Mononuclear cell (primary cell): ENCODE results near the gene LRRC57. TPM values are rescaled to one million over a fixed set of nuclear protein-coding genes. Genes with fewer than 3 reads are reported as not detected.
"Not testable (repeated sequence)": the region's sequence is repeated elsewhere in the genome, so short reads cannot be mapped to it uniquely, and the experiment has no call there.

ENCODE experiments used
- H3K27me3 ChIP-seq: 2 replicates; pipeline ENCODE4 v1.6.0; 2011; ENCODE audit warnings: low read length, control low read depth; ENCODE audit not compliant: insufficient read depth
- H3K4me1 ChIP-seq: 2 replicates; pipeline ENCODE4 v1.5.1; 2011; ENCODE audit warnings: mild to moderate bottlenecking, low read length, control low read depth; ENCODE audit not compliant: insufficient read depth
- H3K4me3 ChIP-seq: 2 replicates; pipeline ENCODE4 v1.5.1; 2011; ENCODE audit warnings: mild to moderate bottlenecking, low read length, moderate library complexity
- H3K9me3 ChIP-seq: 2 replicates; pipeline ENCODE4 v1.5.1; 2011; ENCODE audit warnings: low read depth, mild to moderate bottlenecking, control low read depth, low read length
- total RNA-seq: library from RNA; depleted of rRNA; stranded (reverse); fragments of >200 nt; gene quantifications from one replicate; pipeline ENCODE4 v1.2.3, GENCODE V29; 2012

The LRRC57 gene
- total RNA-seq, 1 donor = 23.9 TPM

DNA sequence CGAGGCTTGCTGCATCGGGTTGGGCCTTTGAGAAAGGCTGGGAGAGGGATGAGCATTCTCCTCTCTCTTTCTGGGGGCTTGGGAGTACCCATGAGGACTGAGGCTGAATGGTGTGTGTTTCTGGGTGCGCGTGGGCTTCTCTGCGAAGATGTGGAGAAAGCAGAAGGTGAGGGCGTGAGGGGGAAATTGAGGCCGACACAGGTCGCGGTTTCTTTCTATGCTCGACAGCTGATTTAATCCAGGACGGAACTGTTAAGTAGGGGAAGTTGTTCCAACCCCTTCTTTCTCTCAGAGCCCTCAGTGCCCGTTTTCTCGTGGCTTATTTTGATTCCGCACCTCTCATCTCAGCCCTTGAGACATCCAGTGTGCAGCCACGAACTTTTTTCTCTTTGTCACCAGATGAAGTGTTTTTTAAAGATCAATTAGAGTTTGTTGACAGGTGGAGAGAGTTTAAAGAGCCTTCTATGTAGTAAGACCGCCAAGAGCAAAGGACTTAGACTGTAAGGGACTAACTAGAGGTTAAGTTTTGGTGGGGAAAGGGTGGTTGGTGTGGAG is 27.5 kb upstream of the LRRC57 start:
- no peaks in the 10 kb centered on the region for H3K9me3 ChIP-seq
- H3K27me3 ChIP-seq = peaks cover 11% of the 10 kb centered on the region
- H3K4me3 ChIP-seq = peak overlapping the region; percentile 57
- H3K4me1 ChIP-seq = peaks cover 20% of the 10 kb centered on the region

DNA sequence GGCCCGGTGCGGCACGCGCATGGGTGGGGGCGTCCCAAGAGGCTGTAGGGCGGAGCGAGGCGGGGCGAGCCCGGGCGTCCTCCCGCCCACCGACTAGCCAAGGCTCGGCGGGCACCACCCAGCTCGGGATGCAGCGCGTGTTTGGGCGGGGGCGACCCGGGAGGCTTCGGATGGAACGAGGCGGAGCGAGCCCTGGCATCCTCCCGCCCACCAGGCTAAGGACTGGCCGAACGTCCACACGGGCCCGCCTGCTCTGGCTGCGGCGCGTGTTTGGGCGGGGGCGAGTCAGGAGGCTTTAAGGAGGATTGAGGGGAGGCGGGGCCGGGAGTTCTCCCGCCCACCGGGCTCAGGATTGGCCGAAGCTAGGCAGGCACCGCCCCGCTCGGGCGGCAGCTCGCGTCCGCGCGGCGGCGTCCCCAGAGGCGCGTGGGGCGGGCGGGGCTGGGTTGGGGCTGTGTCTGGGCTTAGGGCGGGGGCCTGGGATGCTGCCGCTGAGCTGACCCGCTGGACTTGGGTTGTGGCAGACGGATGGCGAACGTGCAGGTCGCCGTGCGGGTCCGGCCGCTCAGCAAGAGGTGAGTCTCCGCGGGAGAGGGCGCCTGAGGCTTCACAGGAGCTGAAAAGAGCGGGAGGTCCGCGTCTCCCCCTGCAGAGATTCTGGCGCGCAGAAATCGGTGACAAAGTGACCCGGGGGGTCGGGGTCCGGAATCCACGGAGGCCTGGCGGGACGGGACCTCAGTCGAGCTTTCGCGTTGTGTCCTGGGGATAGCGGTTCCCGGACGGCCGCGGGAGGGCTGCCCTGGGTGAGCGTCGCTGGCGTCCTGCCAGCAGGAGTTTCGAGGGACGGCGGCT is 26.8 kb upstream of the LRRC57 start, which contains the start of gene STARD9:
Gene STARD9 (plus strand): TSS at position 419 of the 852 bp plus-strand sequence. CDS start 110 bp downstream, at position 529.
- Histone ChIP-seq H3K4me3 (peak within 1 kb of the TSS; percentile 57), H3K4me1 (peaks cover 16% of the 10 kb centered on the region), H3K27me3 (peaks cover 11% of the 10 kb centered on the region), H3K9me3 (no peaks in the 10 kb centered on the region)

DNA sequence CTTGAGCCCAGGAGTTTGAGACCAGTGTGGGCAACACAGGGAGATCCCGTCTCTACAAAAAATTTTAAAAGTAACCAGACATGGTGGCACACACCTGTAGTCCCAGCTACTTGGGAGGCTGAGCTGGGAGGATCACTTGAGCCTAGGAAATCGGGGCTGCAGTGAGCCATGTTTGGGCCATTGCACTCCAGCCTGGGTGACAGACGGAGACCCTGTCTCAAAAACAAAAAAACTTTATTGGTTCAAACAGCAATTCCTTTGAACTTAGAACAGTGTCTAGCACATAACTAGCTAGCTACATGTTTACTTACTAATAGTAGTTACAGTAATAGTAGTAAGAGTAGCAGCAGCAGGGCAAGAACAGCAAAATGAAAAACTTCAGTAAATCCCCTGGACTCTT is 10.1 kb upstream of the LRRC57 start:
- Histone ChIP-seq H3K4me3 (no peak overlapping the region), H3K27me3 (no peaks in the 10 kb centered on the region), H3K4me1 (peaks cover 3% of the 10 kb centered on the region), H3K9me3 (no peaks in the 10 kb centered on the region)

DNA sequence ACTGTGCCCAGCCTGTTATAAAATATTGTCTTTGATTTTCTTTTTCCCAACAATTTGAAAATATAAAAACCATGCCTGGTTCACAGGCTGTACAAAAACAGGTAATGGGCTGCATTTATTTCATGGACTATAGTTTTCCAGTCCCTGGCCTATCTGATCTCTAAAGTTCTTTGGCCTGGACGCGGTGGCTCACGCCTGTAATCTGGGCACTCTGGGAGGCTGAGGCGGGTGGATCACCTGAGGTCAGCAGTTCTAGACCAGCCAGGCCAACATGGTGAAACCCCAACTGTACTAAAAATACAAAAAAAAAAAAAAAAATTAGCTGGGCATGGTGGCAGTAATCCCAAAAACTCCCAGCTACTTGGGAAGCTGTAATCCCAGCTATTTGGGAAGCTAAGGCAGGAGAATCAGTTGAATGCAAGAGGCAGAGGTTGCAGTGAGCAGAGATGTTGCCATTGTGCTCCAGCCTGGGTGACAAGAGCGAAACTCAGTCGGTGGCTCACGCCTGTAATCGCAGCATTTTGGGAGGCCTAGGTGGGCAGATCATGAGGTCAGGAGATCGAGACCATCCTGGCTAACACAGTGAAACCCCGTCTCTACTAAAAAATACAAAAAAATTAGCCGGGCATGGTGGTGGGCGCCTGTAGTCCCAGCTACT is 8.1 kb upstream of the LRRC57 start:
- H3K9me3 ChIP-seq, H3K27me3 ChIP-seq, H3K4me3 ChIP-seq, H3K4me1 ChIP-seq: not testable (repeated sequence)

DNA sequence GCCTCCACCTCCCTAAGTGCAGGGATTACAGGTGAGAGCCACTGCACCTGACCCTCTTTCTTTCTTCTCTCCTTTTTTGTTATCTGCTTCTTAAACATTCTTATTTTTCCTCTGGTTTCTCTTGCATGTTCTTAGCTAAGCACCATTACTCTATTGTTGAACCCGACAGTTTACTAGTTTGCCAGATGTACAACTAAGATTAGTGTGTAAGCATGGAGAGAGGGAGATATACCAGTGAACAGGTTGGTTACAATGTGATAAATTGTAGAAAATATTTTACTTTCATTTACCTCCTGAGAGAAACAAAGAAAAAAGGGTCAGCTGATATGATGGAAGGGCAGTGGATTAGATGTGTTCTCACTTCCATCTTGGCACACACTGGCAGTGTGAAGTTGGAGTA is 5.0 kb upstream of the LRRC57 start:
- Histone ChIP-seq H3K4me3 (no peak overlapping the region), H3K27me3 (no peaks in the 10 kb centered on the region), H3K4me1 (peaks cover 20% of the 10 kb centered on the region), H3K9me3 (no peaks in the 10 kb centered on the region)

DNA sequence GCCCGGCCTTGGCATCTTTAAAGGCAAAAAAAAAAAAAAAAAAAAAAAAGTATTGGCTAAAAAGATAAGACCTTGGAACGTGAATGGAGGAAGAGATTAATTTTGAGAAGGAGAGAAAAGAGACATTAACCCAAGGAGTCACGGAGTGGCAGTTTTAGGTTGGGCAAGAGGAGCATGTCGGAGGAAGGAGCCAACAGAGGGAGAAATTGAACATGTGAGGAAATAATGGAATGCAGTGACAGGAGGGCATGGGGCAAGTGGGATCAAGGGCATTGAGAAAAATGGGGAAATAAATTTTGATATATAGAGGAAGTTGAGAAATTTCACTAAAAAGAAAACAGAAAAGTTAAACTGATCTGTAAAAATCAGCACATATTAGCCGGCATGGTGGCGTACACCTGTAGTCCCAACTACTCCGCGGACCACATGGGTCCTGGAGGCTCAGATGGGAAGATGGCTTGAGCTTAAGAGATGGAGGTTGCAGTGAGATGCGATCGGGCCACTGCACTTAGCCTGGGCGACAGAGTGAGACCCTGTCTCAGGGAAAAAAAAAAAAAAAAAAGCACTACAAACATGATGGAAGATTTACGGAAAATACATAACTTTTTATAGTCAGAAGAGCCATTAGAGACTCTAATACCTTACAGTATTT is 1.3 kb upstream of the LRRC57 start:
- Histone ChIP-seq H3K4me3 (peak overlapping the region; percentile 92), H3K9me3 (no peaks in the 10 kb centered on the region), H3K4me1 (peaks cover 52% of the 10 kb centered on the region), H3K27me3 (no peaks in the 10 kb centered on the region)

DNA sequence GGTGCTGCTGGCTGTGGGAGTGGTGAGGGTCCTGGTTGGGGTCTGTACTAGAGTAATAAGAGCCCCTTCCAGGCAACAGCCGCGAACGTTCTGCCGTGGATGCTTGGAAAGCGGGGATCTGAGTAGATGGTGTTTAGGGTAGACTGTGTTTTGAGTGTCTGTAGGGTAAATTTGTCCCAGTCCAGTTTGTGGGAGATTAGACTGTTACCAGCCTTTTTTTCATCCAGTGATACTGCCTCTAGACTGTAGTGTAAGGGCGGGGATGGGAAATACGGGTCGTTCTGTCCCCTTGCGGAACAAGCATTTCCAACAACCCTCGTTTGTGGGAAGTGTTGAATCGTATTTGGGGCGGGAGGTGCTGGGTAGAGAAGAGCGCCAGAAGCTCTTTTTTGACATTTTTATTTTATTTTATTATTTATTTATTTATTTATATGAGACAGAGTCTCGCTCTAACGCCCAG is 469 bp upstream of the LRRC57 start:
- H3K4me3 ChIP-seq = peak overlapping the region; percentile 92
- no peaks in the 10 kb centered on the region for H3K27me3 ChIP-seq
- peaks cover 59% of the 10 kb centered on the region for H3K4me1 ChIP-seq

DNA sequence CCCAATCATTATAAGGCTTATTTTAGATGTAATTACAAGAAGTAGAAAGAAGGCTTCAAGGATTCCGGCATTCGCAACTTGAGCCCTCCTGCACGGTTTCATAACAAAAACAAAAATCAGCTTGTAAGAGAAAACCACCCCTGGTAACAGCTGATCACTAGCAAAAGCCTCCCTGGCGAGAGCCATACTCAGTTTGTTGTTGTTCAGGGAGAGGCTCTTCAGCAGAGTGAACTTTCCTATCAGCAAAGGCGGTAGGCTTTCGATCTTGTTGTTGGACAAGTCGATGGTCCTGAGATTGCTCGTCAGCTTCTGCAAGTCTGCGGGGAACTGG is 710 bp downstream of the LRRC57 start:
- Histone ChIP-seq H3K4me3 (peak overlapping the region; percentile 92), H3K4me1 (peaks cover 53% of the 10 kb centered on the region), H3K27me3 (no peaks in the 10 kb centered on the region), H3K9me3 (no peaks in the 10 kb centered on the region)

More for the DNA sequence above, 469 bp upstream of the LRRC57 start:
- H3K9me3 ChIP-seq = no peaks in the 10 kb centered on the region

DNA sequence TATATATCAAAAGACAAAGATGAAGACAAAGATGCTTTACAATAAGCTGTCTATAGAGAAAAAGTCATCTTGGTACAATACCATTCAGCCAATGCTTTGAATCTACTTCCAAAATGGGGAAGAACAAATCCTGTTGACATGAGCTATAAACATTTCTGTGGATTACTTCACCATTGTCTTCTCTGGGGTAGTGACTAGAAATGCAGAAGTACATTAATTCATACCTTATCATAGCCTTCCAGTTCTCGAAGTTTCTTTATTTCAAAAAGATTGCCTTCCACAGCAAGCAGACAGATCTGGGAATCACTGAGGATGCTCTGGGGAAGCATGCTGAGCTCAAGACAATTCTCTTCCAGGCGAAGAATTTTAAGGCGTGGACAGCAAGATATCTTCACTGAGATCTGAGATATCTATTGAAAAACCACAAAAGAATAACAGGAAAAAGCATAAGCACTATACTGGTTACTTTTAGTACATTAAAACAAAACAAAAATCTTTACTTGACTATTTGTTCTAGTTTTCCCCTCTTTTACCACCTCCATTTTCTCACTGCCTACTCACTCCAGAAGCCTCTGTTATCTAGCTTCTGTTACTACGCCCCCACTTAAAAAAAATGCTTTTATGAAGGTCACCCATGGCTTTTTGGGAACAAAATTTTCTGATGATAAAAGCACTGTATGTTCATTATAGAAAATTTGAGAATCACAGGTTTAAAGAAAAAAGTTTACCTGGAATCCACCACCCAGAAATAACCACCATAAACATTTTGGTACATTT is 3.6 kb downstream of the LRRC57 start:
- H3K27me3 ChIP-seq = no peaks in the 10 kb centered on the region
- no peak overlapping the region for H3K4me3 ChIP-seq
- H3K4me1 ChIP-seq = peaks cover 47% of the 10 kb centered on the region
- H3K9me3 ChIP-seq = no peaks in the 10 kb centered on the region

DNA sequence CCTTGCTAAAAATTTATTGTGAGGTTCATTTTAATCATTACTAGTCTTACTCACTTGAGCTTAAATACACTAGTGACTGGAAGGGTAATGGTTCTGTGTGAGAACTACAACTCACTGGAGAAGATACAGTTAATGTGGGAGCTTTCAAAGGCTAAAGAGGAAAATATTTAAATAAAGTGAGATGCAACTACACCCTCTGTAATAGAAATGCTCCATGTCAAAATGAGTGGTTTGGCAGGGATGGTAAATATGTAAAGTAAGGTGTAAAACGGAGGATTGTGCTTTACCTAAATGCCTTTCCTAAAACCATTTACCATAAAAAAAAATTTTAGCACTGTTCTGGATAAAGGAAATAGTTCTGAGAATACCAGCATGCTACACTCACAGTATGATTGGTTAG is 15.3 kb downstream of the LRRC57 start:
- Histone ChIP-seq H3K4me1 (no peaks in the 10 kb centered on the region), H3K9me3 (no peaks in the 10 kb centered on the region), H3K27me3 (no peaks in the 10 kb centered on the region), H3K4me3 (no peak overlapping the region)

DNA sequence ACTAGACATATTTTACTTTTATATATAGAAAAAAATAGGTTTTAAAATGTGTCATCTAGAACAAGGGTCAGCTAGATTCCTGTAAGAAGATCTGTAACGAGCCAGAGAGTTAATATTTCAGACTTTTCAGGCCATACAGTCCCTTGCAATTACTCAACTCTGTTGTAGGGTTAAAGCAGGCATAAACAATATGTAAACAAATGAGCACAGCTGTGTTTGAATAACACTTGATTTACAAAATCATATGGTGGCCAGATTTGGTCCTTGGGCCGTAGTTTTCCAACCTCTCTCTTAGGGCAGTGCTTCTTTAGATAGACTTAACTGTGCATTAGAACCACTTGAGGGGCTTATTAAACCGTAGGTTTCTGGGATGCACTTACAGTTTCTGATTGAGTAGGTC is 19.6 kb downstream of the LRRC57 start:
- H3K9me3 ChIP-seq = no peaks in the 10 kb centered on the region
- no peaks in the 10 kb centered on the region for H3K4me1 ChIP-seq
- H3K27me3 ChIP-seq = no peaks in the 10 kb centered on the region
- H3K4me3 ChIP-seq = no peak overlapping the region

DNA sequence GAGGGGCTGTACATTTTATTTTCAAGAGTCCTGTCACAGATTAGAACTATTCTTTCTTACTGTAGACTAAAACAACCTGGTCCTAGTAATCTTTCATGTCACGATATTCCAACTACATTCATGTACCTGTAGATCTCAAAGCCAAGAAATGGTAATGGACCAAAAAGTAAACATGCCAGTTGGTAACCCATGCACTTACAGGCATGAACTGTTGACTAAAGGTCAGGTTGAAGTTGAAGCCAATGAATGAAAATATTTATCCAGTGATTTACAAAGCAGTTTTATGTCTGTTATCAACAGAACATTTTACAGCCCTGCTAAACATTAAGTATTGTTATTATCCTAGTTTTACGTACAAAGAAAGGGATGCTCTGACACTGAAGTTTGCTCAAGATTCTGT is 25.3 kb downstream of the LRRC57 start:
- no peaks in the 10 kb centered on the region for H3K9me3 ChIP-seq
- no peaks in the 10 kb centered on the region for H3K4me1 ChIP-seq
- no peak overlapping the region for H3K4me3 ChIP-seq
- no peaks in the 10 kb centered on the region for H3K27me3 ChIP-seq

DNA sequence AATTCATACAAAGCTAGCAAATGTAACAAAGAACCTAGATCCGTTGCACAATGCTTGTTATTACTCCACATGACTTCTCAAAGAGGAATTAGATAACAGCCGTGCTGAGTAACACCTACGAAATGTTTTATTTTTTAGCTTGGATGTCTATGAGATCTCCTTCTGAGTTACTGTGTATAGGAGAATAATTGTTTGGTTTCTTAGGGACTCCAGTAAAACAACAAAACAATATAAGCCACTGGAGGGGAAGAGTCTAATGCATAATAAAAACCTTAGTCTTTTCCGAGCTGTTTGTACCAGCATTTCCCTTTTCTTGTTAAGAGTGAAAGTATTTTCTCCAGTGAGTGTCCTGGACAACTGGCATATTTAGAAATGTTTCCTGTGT is 37.6 kb downstream of the LRRC57 start:
- H3K4me1 ChIP-seq = peaks cover 18% of the 10 kb centered on the region
- H3K27me3 ChIP-seq = no peaks in the 10 kb centered on the region
- H3K4me3 ChIP-seq = peak overlapping the region; percentile 24
- no peaks in the 10 kb centered on the region for H3K9me3 ChIP-seq

DNA sequence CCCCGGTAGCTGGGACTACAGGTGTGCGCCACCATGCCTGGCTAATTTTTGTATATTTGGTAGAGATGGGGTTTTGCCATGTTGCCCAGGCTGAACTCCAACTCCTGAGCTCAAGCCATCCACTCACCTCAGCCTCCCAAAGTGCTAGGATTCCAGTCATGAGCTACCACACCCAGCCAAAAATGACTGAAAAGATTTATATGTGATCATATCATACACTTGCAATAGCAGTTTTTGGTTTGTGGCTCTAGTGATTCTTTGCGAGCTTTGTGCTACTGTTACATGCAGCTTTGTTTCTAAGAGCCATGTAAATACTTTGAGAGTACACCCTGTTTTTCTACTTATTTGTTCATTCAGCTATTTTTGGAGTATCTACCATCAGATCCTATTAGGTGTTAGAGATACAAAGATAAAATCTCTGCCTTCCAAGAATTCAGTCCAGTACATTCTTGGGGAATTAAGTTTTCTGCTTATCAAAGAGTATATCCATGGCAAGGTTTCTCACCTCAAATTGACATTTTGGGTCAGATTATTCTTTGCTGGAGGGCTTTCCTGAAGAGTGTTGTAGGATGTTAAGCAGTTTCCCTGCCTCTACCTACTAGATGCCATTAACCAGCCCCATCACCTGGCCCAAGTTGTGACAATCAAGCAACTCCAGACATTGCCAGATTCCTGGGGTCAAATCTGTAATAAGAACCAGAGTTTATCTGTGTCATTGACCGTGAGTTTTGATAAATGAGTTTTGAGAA is 38.2 kb downstream of the LRRC57 start:
- H3K4me3 ChIP-seq = peak overlapping the region; percentile 24

More for the DNA sequence above, 38.2 kb downstream of the LRRC57 start:
- Histone ChIP-seq H3K9me3 (no peaks in the 10 kb centered on the region), H3K27me3 (no peaks in the 10 kb centered on the region), H3K4me1 (peaks cover 19% of the 10 kb centered on the region)
